GM15510 (cell line): ENCODE results near the gene SULT6B1.

ENCODE experiments used
- POLR2A ChIP-seq: IDR thresholded peaks from 3 replicates; pipeline ENCODE4 v1.6.1; 2011; ENCODE audit warnings: borderline replicate concordance; ENCODE audit not compliant: insufficient read length; ENCODE audit errors: extremely low read depth

SULT6B1 gene, protein sequence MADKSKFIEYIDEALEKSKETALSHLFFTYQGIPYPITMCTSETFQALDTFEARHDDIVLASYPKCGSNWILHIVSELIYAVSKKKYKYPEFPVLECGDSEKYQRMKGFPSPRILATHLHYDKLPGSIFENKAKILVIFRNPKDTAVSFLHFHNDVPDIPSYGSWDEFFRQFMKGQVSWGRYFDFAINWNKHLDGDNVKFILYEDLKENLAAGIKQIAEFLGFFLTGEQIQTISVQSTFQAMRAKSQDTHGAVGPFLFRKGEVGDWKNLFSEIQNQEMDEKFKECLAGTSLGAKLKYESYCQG

DNA sequence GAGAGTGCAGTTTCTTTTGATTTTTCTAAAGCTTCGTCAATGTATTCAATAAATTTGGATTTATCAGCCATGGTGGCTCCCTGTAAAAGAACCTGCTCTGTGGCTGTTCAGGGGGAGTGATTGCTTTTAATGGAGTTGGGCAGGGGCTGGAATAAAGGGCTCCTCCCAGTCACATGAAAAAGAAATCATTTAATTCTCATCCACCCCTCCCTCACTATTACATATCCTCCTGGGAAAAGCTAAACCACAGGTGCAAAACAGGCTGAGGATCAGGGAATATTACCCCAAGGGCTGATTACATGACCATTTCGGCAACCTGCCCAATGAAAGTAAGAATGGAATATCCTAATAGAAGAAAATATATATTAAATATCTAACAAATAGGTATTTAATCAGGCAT, at the start of gene SULT6B1:
SULT6B1 (minus strand) TSS at position 101 of the 400 bp plus-strand sequence; CDS start at position 71, 30 bp downstream.
- TF ChIP-seq POLR2A, result no peak

DNA sequence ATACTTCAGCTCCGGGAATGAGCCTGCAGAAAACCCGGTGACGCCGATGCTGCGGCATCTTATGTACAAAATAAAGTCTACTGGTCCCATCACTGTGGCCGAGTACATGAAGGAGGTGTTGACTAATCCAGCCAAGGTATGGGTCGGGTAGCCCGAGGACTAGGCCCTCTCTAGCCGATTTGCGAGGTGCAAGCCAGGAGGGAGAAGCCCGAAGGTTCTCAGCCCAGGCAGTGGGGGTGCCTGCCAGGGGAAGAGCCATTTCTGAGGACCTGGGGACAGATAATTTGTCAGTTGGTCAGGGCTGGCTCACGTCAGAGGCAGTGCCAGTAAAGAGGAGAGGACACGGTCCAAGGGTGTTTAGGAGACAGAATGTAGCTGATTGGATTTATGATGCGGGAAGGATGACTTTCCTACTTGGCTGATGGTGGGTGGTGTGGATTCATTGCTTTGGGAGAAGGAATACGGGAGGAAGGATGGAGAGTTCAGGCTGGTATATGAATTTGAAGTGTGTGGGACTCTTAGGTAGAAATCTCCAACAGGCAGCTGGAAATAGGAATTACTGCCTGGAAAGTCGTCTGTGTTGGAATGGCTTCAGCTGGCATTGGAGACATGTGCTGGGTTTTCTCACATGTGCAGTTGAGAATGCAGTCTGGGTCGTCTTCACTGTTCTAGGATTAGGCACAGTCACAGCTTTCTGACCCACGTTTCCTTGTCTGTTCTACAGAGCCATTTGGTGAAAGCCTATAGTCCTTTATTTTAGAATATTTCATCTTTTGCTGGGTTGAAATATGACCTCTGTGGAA, 43.9 kb upstream of the SULT6B1 start:
- TF ChIP-seq POLR2A, result no peak

DNA sequence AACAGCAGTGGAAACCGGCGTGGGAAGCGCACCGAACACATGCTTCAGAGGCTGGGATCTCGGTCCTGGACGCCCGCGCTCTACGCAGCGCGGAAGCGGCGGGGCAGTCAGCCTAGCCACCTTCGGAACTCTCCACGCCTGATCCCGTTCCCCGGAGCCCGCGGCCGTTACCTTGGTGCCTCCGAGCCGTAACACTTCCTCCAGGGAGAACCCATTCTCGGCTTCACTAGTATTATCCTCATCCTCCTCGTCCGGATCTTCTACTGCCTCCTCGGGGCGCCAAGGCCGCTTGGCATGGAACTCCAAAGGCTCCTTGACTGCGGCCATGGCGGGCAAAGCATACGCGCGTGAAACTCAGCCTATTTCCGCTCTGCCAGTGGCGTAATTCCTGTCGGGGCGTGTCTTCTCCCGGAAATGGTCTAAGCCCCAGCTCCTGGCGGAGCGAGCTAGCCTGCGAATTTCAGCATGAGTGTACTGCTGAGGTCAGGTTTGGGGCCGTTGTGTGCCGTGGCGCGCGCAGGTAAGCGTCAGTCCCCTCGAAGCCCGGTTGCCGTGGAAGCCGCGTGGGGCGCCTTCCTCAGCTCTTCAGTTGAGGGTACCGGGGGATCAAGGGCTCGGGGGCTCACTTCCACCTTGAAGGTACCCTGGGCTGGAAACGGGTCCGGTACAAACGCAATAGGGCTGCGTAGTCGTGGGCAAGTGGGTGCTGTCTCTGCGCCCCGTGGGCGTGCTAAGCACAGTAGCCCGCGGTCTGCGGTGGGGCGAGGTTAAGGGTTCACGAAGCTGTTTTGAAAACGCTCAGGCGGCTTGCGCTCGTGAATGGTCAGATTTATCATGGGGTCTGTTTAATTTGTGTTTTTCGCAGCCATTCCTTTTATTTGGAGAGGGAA, 43.0 kb upstream of the SULT6B1 start, which contains the start of the genes CEBPZ and NDUFAF7:
CEBPZ (minus strand) TSS at position 356 of the 890 bp plus-strand sequence; CDS start at position 327, 29 bp downstream.
NDUFAF7 (plus strand) TSS at position 418 of the 890 bp plus-strand sequence; CDS start at position 466, 48 bp downstream.
- TF ChIP-seq POLR2A, result peak; percentile 87

DNA sequence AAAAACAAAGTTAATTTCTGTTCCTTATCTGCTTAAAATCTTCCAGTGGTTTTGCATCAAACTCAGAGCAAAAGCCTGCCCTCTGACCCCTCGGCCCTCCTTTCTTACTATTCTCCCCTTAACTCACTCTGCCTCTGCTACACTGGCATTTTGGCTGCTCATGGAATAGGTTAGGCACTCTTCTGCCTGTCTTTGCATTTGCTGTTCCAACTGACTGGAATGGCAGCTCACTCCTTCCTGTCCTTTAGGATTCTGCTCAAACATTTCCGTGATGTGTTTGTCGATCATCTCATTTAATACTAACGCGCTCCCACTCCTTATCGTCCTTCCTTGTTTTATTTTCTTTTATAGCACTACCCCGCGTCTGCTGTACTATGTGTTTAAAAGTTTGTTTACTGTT, 42.1 kb upstream of the SULT6B1 start:
- TF ChIP-seq POLR2A, result no peak

DNA sequence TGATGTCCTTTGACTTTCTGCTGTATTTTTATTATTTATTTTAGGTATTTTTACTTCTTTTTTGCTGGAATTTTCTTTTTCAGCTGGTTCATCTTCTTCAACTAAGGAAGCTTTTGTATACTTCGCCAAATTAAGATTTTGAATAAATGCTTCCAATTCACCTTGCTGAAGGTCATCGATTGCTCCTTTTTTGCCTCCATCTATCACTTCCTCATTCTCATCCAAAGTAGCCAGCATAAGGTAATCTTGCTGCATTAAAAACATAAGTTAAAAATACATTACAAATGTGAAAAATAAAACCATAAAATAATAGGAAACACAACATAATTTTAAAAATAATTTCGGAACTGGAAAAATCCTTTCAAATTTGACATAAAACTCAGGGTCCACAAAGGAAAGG, 40.3 kb upstream of the SULT6B1 start:
- no peak for TF ChIP-seq POLR2A

DNA sequence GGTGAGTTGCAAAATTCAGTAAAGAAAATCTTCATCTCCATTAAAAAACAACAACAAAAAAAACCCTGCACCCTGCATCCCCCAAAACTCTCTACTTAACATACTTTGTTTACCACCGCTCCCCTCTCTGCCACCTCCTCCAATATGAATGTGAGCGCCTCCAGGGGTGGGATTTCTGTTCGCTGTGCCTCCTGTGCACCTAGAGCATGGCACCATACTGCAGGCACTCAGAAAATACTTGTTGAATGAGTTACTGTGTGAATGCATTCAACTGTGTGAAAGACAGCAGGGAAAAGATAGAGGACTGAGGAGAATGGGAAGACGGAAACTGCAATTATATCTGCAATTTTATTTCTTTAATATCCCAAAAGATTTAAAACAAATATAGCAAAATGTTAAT, 38.4 kb upstream of the SULT6B1 start:
- TF ChIP-seq POLR2A, result no peak

DNA sequence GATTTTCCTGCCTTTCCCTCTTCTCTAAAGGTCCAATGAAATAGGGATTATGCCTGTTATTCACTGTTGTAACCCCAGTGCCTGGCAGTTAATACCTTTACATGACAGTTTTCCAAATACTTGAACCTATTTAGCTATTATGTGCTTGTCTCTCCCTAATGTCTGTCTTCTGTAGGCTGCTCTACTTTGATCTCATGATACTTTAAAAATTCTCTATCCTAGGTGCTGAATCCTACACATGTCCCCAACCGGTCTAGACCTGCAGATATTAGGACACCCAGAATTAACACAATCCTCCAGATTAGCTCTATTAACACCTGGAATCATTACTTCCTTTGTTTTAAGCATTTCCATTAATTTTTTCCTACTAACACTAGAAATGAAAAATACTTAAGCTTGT, 35.6 kb upstream of the SULT6B1 start:
- no peak for TF ChIP-seq POLR2A

DNA sequence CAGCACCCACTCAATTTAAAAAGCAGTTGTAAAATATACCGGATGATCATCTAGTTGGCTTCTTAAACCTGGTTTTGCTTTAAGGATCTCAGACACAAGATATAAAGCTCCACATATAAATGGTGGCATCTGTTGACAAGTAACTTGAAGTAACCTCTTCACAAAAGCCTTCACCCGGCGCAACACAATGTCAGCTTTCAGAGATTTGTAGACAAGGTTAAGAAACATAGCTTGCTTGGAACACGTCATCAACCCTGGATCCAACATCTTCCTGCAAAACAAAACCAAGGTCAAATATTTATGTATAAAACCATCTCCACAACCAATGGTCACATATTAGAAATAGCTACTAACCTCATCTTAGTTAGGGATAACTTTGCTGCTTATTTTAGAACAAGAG, 34.7 kb upstream of the SULT6B1 start:
- no peak for TF ChIP-seq POLR2A

DNA sequence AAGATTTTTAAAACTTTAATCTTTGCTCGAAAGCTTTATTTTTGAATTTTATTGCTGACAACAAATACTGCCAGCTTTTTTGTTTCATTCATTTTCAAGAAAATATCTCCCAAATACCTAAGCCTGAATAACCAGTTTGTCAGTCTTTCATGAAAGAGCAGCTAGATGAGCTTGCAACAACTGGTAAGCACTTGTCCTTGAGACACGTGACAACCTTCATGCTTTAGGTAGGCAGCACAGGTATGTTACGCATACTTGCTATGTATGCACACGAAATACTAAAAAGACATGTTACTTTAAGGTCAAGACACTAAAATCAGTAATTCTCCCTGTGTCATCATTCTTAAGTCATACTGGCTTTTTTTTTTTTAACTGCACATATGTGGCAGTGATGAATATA, 30.6 kb upstream of the SULT6B1 start:
- no peak for TF ChIP-seq POLR2A

DNA sequence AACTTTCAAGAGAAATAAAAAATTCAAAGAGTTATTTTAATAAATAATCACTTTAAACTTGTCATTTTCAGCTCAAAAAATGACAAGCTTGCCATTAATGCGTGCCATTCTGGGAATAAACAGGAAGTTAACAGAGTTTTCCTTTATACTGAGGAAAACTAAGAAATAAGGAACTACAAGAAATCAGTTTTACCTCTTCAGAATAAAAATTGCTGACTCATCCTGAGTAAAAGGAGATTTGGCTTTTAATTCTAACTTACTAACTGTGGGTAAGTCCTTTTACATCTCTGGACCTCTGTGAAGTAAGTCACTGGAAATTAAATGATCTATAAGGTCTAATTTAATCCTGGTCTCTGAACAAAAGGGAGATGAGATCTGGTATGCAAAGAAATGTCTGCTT, 26.8 kb upstream of the SULT6B1 start:
- TF ChIP-seq POLR2A, result no peak

DNA sequence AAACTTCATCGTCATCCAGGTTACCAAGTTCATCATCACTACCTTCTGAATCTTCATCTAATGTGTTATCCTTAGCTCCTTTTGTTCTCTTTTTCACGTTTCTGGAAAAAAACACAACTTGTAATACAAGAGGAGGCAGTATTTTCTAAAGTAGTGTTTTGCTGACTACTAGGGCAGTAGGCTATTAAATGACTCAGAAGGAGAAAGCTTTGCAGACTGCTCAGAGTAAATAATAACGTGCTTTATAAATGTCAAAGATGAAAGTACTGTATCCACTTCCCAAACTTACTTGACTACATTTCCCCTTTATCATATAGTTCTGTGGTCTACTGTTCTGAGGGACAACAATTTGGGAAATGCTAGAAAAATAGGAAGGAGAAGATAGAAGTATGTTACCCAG, 23.5 kb upstream of the SULT6B1 start:
- TF ChIP-seq POLR2A, result no peak

DNA sequence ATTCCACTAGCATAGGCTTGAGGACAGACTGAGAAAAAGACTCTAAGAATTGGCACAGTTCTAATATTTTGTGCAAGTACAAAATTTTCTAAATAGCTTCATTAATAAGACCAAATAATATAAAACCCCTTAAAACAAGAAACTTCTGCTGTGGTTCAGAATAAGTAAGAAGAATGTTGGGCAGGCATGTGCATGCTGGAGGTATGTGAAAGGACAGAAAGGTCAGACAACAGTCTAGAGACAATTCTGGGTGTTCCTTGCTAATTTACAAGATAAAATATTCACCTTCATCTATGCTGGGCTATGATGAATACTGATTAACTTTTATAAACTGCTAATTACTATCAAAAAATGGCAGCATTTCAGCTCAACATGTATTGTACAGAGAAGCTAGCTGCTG, 22.7 kb upstream of the SULT6B1 start:
- no peak for TF ChIP-seq POLR2A

DNA sequence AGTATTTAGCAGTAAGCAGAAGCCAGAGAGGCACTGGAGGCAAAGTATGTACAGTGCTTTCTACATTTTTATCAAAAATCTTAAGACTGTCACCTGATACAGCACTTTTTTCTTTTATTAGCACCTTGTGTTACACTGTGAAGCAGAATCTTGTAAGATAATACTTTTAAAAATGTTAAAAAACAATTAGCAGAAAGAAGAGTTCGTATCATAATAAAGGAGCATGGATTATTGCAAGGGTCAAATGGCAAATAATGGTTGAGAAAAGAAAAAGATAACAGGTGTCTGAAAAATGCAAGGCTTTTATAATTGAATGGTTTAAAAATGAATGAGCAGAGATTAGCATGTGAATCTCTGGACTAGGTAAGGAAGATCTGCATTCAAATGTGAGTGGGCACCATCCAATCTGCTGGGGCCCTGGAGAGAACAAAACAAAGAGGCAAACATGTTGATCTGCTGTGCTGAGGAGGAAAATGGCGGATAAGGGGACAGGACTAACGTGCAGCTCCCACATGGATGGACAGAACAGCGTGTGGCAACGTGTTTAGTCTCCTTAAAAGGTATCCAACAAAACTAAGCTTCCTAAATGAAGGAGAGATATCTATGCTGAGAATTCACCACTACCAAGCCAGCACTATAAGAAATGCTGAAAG, 17.3 kb upstream of the SULT6B1 start:
- TF ChIP-seq POLR2A, result no peak

DNA sequence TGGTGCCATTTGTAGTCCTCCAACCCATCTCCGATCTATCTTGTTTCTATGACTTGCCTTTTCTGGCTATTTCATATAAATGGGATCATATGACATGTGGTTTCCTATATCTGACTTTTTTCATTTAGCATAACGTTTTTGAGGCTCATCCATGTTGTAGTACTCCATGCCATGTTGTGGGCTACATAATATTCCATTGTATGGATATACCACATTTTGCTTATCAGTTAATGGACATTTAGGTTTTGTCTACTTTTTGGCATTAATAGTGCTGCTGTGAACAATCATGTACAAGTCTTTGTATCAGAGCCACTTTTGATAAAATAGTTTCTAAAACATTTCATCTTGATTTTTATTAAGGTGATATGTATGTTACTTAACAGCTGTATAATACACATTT, 15.2 kb upstream of the SULT6B1 start:
- no peak for TF ChIP-seq POLR2A
